CD4-positive, alpha-beta T cell treated with Interleukin-12 subunit alpha and Interleukin-12 subunit beta, for 1 hour (primary cell): ENCODE data around the gene ALG9.

Source experiments
- DNase-seq: peaks from one replicate; pipeline ENCODE4 v3.0.0-alpha.2; 2020

The ALG9 gene

GRCh38 chr11:111762981-111763643 lies 108.3 kb downstream of the ALG9 start:
- no peak for DNase-seq

GRCh38 chr11:111762526-111762925 lies 108.9 kb downstream of the ALG9 start:
- DNase-seq, result no peak

GRCh38 chr11:111761036-111761435 lies 110.3 kb downstream of the ALG9 start:
- DNase-seq, result no peak

- no peak for DNase-seq
These were observed 111.5 kb downstream of the ALG9 start for GRCh38 chr11:111759778-111760407.

- no peak for DNase-seq
These were observed 112.0 kb downstream of the ALG9 start for GRCh38 chr11:111759376-111759775.

- no peak for DNase-seq
These were observed 115.3 kb downstream of the ALG9 start for GRCh38 chr11:111756097-111756496.

- DNase-seq, result no peak
These were observed 121.7 kb downstream of the ALG9 start for GRCh38 chr11:111749646-111750045.

GRCh38 chr11:111748035-111748804 lies 123.2 kb downstream of the ALG9 start:
- no peak for DNase-seq

GRCh38 chr11:111745719-111746504 lies 125.5 kb downstream of the ALG9 start:
- DNase-seq, result no peak

- no peak for DNase-seq
These were observed 127.7 kb downstream of the ALG9 start for GRCh38 chr11:111743700-111744099.

GRCh38 chr11:111741751-111742150 lies 129.6 kb downstream of the ALG9 start:
- no peak for DNase-seq

GRCh38 chr11:111739299-111739698 lies 132.1 kb downstream of the ALG9 start:
- no peak for DNase-seq

GRCh38 chr11:111737444-111738210 lies 133.8 kb downstream of the ALG9 start:
- DNase-seq, result no peak

- no peak for DNase-seq
These were observed 134.5 kb downstream of the ALG9 start for GRCh38 chr11:111736621-111737443.
